AML-193 (cell line): Measurements from ENCODE around the gene MARCHF5.
"Not testable (repeated sequence)": the region's sequence is repeated elsewhere in the genome, so short reads cannot be mapped to it uniquely, and the experiment has no call there.

Experiments
- DNase-seq, 2 experiments: peaks; one replicate each; lab custom pipeline; 2025; lab: John Stamatoyannopoulos, UW

Gene MARCHF5

GRCh38 chr10:92387289-92387940 is 96.4 kb downstream of the MARCHF5 start:
- DNase-seq = no peak

GRCh38 chr10:92393173-92393572 is 102.2 kb downstream of the MARCHF5 start:
- not testable (repeated sequence) for DNase-seq

GRCh38 chr10:92395271-92395670 is 104.3 kb downstream of the MARCHF5 start:
- no peak for DNase-seq

- not testable (repeated sequence) for DNase-seq
These were observed 111.3 kb downstream of the MARCHF5 start for GRCh38 chr10:92402234-92402633.
